ENCODE measurements around the gene PGAM2. TPM values are rescaled to one million over a fixed set of nuclear protein-coding genes. Genes with fewer than 3 reads are reported as not detected.

The PGAM2 gene
- total and polyA plus RNA-seq, 2 experiments from 2014 or later, result 0.73 TPM; not detected in 1

DNA sequence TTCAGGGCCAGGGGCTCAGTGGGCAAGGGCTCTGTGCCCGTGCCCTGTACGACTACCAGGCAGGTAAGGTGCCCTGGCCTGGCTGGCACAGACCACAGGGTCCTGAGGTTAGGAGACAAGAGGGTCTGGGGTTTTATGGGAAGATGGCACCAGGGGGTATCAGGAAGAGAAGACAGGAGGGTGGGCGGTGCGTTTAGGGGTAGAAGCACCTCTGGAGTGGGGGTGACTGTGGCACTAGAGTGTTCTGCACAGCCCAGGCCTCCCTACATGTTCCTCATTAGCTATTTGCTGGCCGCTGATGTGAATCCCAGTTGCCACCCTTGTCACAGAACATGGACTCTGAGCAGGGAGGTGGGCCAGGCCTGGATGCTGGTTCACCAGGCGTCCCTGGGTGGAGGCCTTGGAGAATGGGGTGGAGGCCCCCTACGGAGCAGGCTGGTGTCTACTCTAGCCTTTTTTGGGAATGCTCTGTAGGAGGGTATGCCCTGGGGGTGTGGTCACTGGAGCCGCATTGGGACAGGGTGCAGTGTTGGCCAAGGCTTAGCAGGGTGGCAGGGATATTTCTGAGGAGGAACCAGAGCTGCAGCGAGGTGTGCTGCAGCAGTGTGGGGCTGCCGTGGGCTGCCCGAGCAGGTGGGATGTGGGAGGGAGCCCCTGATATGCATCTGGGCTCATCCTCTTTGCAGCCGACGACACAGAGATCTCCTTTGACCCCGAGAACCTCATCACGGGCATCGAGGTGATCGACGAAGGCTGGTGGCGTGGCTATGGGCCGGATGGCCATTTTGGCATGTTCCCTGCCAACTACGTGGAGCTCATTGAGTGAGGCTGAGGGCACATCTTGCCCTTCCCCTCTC is 5.0 kb downstream of the PGAM2 start:
- no peaks in the 10 kb centered on the region for H3K4me1 ChIP-seq (ENCODE audit: insufficient read depth)
- no peaks in the 10 kb centered on the region for H3K9me3 ChIP-seq (ENCODE audit: low read depth)
- no peaks in the 10 kb centered on the region for H3K27me3 ChIP-seq
- H3K9me2 ChIP-seq (replicated peaks; ENCODE audit: insufficient read depth), result no peaks in the 10 kb centered on the region
- H3K36me3 ChIP-seq (replicated peaks; ENCODE audit: insufficient read depth, low read depth), result no peaks in the 10 kb centered on the region
- no peaks in the 10 kb centered on the region for H3K79me2 ChIP-seq
- no peak overlapping the region for H3K27ac ChIP-seq
- no peak for DNase-seq (ENCODE audit: low spot score)
- H3K4me2 ChIP-seq, result no peak overlapping the region
- TF ChIP-seq EZH2phosphoT487 (IDR thresholded peaks at IDR 0.05; ENCODE audit: low read depth, severe bottlenecking, unreplicated experiment), result no peak
- TF ChIP-seq, protein P1, sequence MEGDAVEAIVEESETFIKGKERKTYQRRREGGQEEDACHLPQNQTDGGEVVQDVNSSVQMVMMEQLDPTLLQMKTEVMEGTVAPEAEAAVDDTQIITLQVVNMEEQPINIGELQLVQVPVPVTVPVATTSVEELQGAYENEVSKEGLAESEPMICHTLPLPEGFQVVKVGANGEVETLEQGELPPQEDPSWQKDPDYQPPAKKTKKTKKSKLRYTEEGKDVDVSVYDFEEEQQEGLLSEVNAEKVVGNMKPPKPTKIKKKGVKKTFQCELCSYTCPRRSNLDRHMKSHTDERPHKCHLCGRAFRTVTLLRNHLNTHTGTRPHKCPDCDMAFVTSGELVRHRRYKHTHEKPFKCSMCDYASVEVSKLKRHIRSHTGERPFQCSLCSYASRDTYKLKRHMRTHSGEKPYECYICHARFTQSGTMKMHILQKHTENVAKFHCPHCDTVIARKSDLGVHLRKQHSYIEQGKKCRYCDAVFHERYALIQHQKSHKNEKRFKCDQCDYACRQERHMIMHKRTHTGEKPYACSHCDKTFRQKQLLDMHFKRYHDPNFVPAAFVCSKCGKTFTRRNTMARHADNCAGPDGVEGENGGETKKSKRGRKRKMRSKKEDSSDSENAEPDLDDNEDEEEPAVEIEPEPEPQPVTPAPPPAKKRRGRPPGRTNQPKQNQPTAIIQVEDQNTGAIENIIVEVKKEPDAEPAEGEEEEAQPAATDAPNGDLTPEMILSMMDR (IDR thresholded peaks at IDR 0.05; ENCODE audit: poor library complexity), result no peak
- TF ChIP-seq EZH2 (IDR thresholded peaks at IDR 0.05; ENCODE audit: borderline replicate concordance), result no peak
- H4K20me1 ChIP-seq (ENCODE audit: insufficient read depth, poor library complexity, severe bottlenecking), result no peaks in the 10 kb centered on the region
- no peak overlapping the region for H3K4me3 ChIP-seq
- 95% methylated on average over 20 of the region's 21 CpGs for WGBS (ENCODE audit: low lambda C conversion rate, missing lambda C conversion rate)
- no peak overlapping the region for H2AFZ ChIP-seq

DNA sequence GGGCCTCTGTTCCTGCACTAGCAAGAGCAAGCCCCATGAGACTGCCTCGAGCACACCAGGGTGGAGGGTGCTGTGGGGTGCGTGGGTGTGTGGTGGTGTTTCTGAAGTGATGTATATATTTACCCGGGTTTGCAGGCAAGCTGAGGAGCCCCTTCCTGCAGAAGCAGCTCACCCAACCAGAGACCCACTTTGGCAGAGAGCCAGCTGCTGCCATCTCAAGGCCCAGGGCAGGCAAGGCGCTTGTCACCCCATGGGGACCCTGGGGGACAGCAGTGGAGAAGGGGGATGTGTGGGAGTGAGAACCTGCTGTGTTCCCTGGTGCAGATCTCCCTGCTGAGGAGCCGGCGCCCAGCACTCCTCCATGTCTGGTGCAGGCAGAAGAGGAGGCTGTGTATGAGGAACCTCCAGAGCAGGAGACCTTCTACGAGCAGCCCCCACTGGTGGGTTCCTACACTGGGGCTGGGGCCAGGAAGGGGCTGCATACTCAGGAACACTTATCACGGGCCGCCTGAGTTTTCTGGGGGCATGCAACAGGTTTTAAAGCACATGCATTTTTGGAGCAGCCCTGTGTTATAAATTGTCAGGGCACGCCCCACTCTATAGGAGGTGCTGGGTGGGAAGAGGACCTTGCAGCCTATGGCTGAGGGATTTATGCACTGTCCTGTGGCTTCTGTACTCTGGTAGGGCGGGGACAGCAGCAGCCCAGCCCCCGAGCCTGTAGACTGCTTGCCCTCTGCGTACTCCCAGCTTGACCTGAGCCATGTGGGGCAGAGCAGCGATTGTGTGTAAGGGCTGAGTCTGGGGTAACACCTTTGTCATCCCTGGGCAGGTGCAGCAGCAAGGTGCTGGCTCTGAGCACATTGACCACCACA is 5.9 kb downstream of the PGAM2 start:
- no peaks in the 10 kb centered on the region for H3K27me3 ChIP-seq
- no peak overlapping the region for H2AFZ ChIP-seq
- no peaks in the 10 kb centered on the region for H3K4me1 ChIP-seq (ENCODE audit: insufficient read depth)
- H3K27ac ChIP-seq, result no peak overlapping the region
- H4K20me1 ChIP-seq (ENCODE audit: insufficient read depth, poor library complexity, severe bottlenecking), result no peaks in the 10 kb centered on the region
- no peak for TF ChIP-seq EZH2 (IDR thresholded peaks at IDR 0.05; ENCODE audit: borderline replicate concordance)
- TF ChIP-seq EZH2phosphoT487 (IDR thresholded peaks at IDR 0.05; ENCODE audit: low read depth, severe bottlenecking, unreplicated experiment), result no peak
- TF ChIP-seq, protein P1 (IDR thresholded peaks at IDR 0.05; ENCODE audit: poor library complexity), result no peak
- H3K9me2 ChIP-seq (replicated peaks; ENCODE audit: insufficient read depth), result no peaks in the 10 kb centered on the region
- no peak overlapping the region for H3K4me3 ChIP-seq
- H3K9me3 ChIP-seq (ENCODE audit: low read depth), result no peaks in the 10 kb centered on the region
- H3K4me2 ChIP-seq, result no peak overlapping the region
- 94% methylated on average over 14 of the region's 14 CpGs for WGBS (ENCODE audit: low lambda C conversion rate, missing lambda C conversion rate)
- H3K79me2 ChIP-seq, result no peaks in the 10 kb centered on the region
- H3K36me3 ChIP-seq (replicated peaks; ENCODE audit: insufficient read depth, low read depth), result no peaks in the 10 kb centered on the region
- DNase-seq (ENCODE audit: low spot score), result no peak

DNA sequence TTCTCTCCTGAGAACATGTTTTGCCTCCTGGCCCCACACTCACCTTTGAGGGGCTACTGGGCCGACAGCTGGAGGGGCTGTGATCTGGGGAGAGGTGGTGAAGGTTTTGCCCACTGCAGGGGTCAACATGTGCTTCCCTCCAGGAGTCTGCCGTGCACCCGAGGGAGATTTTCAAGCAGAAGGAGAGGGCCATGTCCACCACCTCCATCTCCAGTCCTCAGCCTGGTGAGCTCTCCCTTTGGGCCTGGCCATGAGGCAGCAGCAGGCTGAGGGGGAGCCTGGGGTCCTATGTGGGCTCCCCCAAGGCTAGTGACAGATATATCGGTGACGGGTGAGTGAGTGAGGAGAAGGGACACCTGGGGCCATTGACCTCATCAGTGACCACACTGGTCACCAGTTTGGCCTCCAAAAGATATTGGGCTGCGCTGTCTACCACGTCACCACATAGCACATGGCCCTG is 6.6 kb downstream of the PGAM2 start:
- Histone ChIP-seq H3K9me3 (ENCODE audit: low read depth) (no peaks in the 10 kb centered on the region), H3K4me3 (no peak overlapping the region), H3K79me2 (no peaks in the 10 kb centered on the region), H3K27me3 (no peaks in the 10 kb centered on the region), H3K4me2 (no peak overlapping the region), H3K36me3 (replicated peaks; ENCODE audit: insufficient read depth, low read depth) (no peaks in the 10 kb centered on the region), H3K9me2 (replicated peaks; ENCODE audit: insufficient read depth) (no peaks in the 10 kb centered on the region), H4K20me1 (ENCODE audit: insufficient read depth, poor library complexity, severe bottlenecking) (no peaks in the 10 kb centered on the region), H3K4me1 (ENCODE audit: insufficient read depth) (no peaks in the 10 kb centered on the region), H2AFZ (no peak overlapping the region), H3K27ac (no peak overlapping the region)
- TF ChIP-seq EZH2 (IDR thresholded peaks at IDR 0.05; ENCODE audit: borderline replicate concordance), result no peak
- TF ChIP-seq, protein P1 (IDR thresholded peaks at IDR 0.05; ENCODE audit: poor library complexity), result no peak
- TF ChIP-seq EZH2phosphoT487 (IDR thresholded peaks at IDR 0.05; ENCODE audit: low read depth, severe bottlenecking, unreplicated experiment), result no peak
- no peak for DNase-seq (ENCODE audit: low spot score)
- WGBS (ENCODE audit: low lambda C conversion rate, missing lambda C conversion rate), result 97% methylated on average over 7 of the region's 7 CpGs

Data from hepatocyte (in vitro differentiated cells).